ELR (cell line): Measurements from ENCODE around the gene ANXA11.
"Not testable (repeated sequence)": the region's sequence is repeated elsewhere in the genome, so short reads cannot be mapped to it uniquely, and the experiment has no call there.

ENCODE experiments used
- DNase-seq: peaks from one replicate; pipeline ENCODE4 v3.0.0-alpha.2; 2015; ENCODE audit warnings: low read depth

ANXA11 gene

DNA sequence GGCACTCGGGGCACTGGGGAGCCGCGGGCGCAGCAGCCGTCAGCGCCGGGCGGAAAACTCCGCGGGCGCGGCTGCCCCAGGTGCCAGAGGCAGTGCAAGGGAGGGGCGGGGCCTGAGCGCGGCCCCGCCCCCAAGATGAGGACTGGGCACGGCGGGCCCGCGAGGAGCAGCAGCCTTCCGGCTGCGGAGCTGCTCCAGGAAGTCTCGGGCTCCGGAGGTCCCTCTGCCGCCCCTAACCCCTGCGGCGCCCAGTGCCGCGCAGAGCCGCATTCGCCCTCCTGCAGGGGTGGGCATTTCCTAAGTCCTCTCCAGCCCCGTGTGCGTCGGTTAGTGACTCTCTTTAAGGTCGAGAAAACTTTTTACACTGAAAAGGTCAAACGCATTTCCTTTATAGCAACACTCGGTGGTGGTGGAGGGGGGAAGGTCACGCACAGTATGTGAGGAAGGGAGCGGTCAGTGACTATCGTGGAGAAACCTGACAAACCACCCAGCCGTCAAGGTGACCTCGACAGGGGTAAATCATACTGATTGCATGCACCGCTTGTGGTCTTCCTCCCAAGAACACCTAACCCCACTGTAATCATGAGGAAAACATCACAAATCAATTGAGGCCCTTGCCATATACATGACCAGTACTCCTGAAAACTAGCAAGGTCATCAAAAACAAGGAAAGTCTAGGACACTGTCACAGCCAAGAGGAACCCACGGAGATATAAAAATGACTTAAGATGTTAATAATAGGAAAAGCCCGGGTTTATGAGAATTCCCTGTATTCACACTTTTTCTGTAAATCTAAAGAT is at the start of gene ANXA11:
TSS of gene ANXA11 (minus strand) at position 61 of the 800 bp plus-strand sequence. CDS start 32,676 bp downstream, outside the sequence.
- peak; percentile 81 for DNase-seq

DNA sequence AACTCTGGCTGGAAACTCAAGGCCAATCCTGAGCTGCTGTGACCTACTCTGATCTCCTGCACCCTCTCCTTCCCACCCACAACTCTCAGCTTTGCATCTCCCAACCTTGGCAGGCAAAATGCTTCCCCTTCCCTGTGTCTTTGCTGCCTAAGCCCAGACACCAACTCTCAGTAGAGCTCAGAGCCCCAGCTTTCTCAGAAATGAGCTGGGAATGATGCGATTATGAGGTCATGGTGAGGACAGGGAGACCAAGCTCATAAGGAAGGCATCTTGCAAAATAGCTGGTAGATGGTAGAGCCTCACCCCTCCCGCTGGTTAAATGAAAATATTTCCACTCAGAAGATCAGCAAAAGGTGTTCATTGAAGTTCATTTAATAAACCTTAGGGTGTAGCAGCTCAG is 49.4 kb upstream of the ANXA11 start:
- DNase-seq = not testable (repeated sequence)

DNA sequence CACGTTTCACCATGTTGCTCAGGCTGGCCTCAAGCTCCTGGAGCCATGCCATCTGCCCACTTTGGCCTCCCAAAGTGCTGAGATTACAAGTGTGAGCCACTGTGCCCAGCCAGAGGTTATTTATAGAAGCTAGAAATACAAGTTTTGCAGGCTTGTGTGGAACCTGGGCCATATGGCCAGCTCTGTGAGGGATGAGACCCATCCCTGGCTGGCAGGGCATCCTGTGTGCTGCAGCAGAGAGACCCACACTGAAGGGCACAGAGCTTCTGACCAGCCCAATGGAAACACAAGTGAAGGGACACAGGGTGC is 48.6 kb upstream of the ANXA11 start:
- DNase-seq = not testable (repeated sequence)

DNA sequence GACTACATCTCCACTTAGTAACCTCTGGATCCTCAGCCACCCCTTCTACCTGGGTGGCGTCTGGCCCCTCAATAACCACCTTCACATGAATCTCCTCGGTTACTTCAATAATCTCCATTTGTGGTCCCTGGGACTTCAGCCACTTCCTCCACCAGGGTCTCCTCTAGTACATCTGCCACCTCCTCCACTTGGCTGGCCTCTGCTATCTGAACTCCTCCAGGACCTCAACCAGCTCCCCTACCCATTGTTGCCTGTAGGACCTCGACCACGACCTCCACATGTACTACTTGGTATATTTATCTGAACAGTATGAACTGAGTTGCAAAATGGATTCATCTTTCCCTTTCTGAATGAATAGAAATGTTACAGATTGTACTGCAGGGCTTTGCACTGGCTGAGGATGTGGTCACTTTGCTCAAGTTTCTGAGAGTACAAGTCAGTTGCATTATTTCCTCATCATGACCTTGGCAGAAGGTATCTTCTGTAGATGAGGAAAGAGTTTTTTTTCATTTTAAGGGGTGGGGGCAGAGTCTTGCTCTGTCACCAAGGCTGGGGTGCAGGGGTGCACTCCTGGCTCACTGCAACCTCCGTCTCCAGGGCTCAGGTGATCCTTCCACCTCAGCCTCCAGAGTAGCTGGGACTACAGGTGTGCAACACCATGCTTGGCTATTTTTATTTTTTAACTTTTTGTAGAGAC is 48.1 kb upstream of the ANXA11 start:
- no peak for DNase-seq

DNA sequence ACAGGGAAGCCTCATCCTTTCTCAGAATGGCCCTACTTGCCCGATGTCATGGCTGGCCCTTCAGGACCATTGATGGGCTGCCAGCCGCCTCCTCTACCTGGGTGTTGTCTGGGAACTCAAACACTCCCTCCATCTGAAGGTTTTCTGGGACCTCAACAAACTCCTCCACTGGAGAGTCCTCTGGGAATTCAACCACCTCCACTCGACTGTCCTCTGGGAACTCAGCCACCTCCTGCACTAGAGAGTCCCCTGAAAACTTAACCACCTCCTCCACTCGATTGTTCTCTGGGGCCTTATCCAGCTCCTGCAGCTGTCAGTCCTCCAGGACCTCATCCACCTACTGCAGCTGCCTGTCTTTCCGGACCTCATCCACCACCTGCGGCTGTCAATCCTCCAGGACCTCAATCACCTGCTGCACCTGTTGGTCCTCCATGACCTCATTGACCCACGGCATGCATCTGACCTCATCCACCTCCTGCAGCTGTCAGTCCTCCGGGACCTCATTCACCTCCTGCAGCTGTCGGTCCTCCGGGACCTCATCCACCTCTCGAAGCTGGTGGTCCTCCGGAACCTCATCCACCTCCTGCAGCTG is 47.1 kb upstream of the ANXA11 start:
- DNase-seq = no peak

DNA sequence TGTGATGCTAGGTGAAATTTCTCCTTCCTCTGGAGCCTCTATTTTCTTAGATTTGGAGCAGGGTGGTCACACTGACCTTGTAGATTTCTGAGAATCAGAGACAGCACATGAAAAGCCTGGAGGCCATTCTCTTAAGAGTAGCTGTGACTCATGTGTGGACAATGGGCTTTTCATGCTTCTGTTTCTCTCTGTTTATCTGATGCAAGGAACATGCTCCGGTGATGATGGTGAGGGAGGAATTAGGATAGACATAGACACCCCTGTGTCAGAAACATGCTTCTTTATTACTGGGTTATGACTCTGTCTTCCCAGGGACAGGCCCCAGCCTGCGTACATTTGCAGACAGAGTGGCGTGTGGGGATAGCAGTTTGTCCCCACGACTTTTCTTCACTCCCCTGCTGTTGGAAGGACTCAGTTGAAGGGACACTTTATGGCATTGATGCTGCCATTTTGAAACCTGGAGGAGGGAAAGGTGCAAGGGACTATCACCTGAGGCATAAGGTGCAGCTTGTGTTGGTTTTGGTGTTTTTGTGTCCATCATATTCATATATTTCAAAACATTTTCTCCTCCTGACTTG is 46.5 kb upstream of the ANXA11 start:
- DNase-seq = peak; percentile 17

DNA sequence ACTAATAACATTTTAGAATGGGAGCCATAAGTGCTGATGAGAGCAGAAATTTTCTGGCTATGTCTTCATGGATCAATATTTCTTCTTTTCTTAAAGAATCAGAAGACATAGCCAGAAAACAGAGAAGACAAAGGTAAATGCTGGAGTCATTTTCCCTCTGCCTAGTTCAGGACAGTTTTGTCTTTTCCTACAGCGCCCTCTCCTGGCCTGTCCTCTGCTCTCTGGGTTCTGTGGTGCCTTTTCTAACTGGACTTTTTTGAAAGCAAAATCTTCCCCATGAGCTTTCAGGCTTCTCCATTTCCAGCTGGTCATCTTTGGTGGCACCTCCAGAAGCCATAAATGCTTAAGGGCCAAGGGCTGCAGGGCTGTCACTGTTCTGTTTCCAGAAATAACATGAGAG is 45.1 kb upstream of the ANXA11 start:
- DNase-seq = not testable (repeated sequence)

DNA sequence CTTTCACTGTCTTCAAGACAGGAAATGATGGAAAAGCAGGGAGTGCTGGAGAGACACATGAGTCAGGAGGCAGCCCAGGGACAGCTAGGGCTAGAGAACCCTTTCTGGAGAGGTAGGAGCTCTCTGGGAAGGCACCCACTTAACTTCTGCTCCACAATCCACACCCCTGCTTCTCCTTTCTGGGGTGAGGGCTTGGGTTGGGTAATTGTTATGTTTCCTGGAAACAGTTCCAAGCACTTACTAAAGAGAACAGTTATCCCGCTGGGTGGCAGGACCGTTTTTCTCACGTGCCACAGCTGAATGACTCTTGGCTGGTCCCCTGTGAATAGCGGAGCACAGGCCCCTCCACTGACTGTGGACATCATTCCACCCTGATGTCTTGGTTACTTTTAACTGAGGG is 44.6 kb upstream of the ANXA11 start:
- not testable (repeated sequence) for DNase-seq

DNA sequence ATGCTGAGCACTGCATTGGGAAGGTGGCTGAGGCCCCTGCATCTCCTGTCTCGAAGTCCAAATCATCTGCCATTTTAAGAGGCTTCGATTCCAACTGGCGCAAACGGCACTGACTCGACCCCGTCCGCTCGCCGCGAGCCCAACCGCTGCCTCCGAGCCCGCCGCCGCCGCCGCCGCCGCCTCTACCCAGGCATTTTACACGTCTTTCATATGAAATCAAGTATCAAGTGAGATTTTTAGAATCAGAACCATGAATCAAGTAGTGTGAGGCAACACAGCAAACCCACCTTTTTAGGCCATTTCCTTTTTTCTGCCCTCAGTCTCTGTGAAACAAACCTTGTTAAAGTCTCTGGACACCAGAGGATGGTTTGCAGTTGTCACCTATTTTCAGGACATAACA is 42.3 kb upstream of the ANXA11 start:
- not testable (repeated sequence) for DNase-seq

DNA sequence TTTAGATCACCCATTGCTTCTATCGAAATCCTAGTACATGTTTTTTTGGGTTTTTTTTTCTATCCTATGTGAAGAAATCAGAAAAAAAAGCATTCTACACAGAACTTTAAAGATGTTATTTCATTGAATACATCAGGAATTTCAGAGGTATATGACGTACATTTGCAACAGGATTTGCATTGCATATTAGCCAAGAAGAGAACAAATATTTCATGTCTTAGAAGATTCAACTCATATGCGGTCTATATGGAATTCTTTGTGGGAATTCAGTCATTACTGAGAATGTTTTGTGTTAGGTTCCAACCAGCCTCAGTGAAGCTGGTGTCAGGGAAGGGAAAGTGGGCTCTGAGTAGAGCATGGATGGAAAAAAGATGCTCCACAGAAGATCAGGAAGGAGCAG is 39.0 kb upstream of the ANXA11 start:
- not testable (repeated sequence) for DNase-seq

DNA sequence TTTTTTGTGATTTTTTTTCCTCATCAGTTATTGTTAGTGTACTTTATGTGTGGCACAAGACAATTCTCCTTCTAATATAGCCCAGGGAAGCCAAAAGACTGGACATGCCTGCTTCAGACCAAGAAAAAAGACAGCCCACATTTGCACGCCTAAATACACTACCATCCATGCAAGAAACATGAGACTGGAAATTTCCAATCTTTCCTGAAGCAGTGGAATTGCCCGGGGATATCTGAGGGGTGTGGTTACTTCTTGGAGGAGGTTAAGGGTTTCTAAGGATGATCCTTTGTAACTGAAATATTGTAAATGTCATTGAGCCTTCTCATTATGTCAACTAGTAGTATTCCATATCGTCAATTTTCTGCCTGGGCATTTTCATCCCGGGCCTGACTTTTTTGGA is 37.0 kb upstream of the ANXA11 start:
- DNase-seq = not testable (repeated sequence)

DNA sequence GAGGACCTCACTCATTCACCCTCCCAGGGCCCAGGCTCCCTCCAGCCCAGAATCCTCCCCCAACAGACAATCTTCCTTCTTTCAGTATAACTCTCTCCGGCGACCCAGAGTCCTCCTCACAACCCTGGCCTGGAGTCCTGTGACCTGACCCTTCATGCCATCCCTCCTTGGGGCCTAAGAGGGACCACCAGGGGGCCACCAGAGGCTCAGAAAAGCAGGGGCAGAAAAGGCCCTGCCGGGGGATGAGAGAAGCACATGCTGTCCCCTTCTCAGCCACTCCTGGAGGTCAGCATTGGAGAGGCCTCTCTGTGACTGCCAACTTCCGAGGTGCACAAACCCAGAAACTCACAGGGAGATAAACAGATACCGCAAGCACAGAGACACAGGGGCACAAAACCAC is 31.1 kb upstream of the ANXA11 start:
- not testable (repeated sequence) for DNase-seq

DNA sequence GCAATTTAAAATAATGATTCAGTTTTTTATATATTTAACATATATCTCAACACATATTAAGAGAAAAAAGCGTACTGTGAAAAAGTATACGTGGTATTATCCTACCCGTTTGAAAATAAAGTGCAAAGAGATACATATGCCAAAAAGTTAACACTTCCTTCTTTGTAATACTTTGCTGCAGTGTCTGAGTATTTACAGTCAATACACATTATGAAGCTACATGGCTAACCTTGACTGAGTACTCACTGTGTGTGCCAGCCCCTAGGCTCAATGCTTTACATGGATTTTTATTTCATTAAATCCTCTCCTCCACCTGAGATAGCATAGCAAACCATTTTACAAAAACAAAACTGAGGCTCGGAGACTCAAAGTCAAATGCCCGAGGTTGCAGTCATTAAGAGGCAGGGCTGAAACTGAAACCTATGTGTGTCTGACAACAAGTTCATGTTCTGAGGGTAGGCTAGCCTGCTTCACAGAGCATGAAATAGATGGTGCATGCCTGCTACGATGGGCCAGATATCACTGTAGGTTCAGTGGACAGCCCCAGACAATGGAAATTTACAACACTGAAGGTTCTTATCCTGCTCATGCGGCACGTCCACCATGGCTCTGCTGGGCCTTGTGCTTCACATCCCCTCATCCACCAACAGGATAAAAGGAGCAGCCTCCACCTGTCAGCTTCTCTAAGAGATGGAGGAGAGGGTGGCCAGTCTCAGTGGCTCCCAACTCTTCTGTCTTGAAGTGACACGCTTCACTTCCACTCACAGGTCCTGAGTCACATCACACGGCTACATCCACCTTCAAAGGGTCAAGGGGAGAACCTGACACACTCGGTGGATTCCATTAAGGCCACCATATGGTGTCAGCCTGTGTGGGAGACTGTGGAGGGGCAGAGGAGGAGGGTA is 29.2 kb upstream of the ANXA11 start:
- not testable (repeated sequence) for DNase-seq

DNA sequence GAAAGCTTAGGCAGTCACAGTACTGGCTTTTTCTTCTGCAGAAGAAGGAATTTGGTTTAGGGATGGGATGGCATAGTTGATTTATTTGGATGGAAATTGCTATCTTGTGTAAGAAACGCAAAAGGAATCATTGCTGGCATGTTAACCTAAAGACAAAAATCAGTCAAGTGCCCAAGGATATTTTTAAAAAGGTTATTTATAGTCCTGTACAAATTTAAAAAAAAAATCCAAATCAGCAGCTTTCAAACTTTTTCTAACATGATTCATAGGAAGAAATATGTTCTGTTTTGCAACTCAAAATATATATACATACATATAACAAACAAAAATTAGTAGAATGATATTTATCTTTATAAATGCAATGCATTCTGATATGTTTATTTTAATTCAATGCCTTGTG is 28.5 kb upstream of the ANXA11 start:
- not testable (repeated sequence) for DNase-seq

DNA sequence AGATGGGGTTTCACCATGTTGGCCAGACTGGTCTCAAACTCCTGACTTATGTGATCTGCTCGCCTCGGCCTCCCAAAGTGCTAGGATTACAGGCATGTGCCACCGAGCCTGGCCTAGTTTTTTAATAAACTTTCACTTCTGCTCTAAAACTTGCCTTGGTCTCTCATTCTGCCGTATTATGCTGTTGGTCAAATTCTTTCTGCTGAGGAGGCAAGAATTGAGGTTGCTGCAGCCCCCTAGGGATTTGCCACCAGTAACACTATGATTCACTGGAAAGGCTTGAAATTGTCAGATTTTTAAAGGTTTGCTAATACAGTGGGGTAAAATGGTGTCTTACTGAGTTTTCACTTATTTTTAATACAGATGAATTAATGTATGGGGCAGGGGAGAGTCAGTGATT is 21.4 kb upstream of the ANXA11 start:
- DNase-seq = not testable (repeated sequence)

DNA sequence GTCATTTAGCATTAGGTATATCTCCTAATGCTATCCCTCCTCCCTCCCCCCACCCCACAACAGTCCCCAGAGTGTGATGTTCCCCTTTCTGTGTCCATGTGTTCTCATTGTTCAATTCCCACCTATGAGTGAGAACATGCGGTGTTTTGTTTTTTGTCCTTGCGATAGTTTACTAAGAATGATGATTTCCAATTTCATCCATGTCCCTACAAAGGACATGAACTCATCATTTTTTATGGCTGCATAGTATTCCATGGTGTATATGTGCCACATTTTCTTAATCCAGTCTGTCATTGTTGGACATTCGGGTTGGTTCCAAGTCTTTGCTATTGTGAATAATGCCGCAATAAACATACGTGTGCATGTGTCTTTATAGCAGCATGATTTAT is 17.7 kb upstream of the ANXA11 start:
- not testable (repeated sequence) for DNase-seq

DNA sequence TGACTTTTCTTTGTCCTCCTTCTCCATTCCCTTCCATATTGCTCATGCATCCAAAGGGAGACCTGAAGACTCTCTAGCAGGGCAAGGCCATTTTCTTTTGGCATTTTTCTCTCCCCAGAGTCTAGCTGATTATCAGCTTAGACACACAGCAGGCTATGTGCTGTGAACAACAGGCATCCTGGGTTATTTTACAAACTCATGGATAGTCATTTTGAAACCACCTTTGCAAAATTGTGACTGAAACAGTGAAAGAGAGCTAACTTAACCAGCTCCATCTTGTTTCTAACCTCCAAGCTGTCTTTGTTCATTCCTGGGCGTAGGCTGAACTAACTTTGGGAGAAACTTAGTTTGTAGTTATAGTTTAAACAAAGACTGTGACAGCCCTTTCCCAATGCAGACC is 13.5 kb upstream of the ANXA11 start:
- not testable (repeated sequence) for DNase-seq

DNA sequence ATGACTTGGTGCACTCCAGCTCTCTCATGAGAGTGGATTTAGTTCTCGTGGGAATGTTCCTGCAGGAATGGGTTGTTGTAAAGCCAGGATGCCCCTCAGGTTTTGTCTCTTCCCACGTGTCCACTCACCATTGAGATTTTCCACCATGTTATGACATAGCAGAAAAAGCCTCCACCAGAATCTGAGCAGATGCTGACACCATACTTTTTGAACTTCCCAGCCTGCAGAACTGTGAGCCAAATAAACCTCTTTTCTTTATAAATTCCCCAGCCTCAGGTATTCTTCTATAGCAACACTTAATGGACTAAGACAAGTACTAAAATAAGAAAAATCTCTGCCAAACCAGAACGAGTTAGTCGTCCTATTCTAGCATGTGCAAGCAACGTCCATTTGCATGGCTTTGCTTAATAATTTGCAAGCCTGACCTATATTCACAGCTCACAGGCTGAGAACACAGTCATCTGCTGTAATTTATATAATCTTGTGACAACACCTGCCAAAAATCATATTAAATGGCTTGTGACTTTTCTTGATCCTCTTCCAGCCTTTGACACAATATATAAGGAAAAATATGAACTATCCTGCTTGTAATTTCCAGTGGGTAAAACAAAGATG is 9.1 kb upstream of the ANXA11 start:
- DNase-seq = not testable (repeated sequence)

DNA sequence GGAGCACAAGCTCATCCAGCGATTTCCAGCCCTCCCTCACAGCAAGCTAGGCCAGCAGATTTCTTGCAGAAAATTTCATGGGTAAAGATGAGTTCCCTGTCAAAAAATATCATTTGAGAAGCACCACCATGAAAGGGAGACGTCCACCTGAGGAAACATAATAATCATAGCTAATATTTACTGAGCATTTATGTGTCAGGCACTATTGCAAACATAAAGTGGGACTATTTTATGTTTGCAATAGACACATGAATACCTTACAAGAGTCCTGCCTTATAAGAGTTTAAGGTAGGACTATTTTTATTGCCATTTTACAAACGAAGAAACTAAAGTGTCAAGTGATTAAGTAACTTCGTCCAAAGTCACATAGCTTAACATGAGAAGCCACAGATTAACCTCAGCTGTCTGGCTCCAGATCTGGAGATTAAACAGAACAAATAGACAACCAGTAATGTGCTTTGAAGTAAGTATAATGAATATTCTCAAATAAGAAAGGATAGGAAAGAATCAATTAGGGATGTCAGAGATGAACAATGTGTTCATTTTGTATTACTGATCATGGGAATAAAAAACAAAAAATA is 7.3 kb upstream of the ANXA11 start:
- not testable (repeated sequence) for DNase-seq

DNA sequence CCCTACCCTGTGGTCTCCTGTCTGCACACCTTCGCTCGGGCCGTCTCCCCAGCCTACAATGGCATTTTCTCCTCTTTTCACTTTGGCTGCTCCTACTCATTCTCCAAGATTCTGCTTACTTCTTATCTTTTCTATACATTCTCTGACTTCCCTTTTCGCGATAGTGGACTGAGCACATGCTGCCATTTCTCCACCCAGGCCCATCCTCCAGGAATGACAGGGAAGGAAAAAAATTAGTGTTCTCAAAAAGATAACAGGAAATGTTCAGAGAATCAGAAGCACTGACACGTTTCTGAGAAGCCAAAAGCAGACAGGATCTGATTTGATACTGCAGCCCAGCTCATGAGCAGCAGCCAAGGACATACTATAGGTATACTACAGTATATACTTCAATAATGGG is 6.4 kb upstream of the ANXA11 start:
- DNase-seq = no peak

DNA sequence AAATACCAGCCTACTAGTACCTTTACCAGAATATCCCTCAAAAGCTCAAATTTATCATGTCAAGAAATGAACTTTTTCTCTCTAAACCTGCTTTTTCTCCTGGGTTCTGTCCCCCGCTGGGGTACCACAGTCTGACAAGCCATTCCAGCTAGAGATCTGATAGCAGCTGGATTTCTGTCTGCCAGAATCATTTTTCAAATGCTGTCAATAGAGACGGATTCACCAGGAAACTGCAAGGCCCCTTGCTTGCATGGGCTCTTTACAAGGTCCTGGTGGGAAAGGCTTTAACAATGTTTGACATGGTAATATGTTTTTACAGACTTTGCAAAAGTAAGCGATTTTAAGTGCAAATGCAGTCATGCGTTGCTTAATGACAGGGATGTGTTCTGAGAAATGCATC is 4.9 kb upstream of the ANXA11 start:
- DNase-seq = no peak
